Endothelial cell of umbilical vein (primary cell): Measurements from ENCODE around the gene IL6ST. TPM values are rescaled to one million over a fixed set of nuclear protein-coding genes. Genes with fewer than 3 reads are reported as not detected.

Experiments
- BruUV-seq: library from RNA; stranded (reverse); fragments of 400-500 nt; replicated peaks from 2 replicates; lab custom pipeline; 2021; lab: Mats Ljungman, UMichigan
- CTCF ChIA-PET: fragments of 300-600, 350-600 bp; sonication (Branson Sonifier 250); formaldehyde crosslinking; loops from one replicate; lab custom pipeline; 2021; ENCODE audit warnings: antibody characterized with exemption, inconsistent platforms; lab: Charles Lee
- POLR2A ChIA-PET: fragments of 300-600, 350-600 bp; sonication (Branson Sonifier 250); formaldehyde crosslinking; loops from one replicate; lab custom pipeline; 2021; ENCODE audit warnings: antibody characterized with exemption, inconsistent platforms; lab: Charles Lee
- DNase-seq: peaks from one replicate; pipeline ENCODE4 v3.0.0-alpha.2; 2011; ENCODE audit warnings: low read depth, low spot score
- FAIRE-seq: peaks from 2 replicates; lab custom pipeline; 2011; peaks lifted over from hg19 to GRCh38; lab: Jason Lieb, UNC
- H2AFZ ChIP-seq: 2 replicates; pipeline ENCODE4 v1.6.0; 2012; ENCODE audit warnings: low read depth, low read length, control low read depth, inconsistent platforms
- H3K27ac ChIP-seq: 2 replicates; pipeline ENCODE4 v1.5.1; 2011; ENCODE audit warnings: low read depth, mild to moderate bottlenecking, control low read depth, low read length, moderate library complexity; ENCODE audit not compliant: insufficient read depth
- H3K27me3 ChIP-seq, 2 experiments: 2 replicates each; pipeline versions ENCODE4 v1.6.0 to v1.6.1; 2011; ENCODE audit warnings: low read length in 2 of 2, mixed read lengths in 1 of 2; ENCODE audit not compliant: control insufficient read depth in 2 of 2, insufficient read depth in 2 of 2
- H3K36me3 ChIP-seq, 2 experiments: 2 replicates in 1 of 2; 3 replicates in 1 of 2; pipeline ENCODE4 v1.5.1; 2011; ENCODE audit warnings: low read length in 2 of 2, mild to moderate bottlenecking in 1 of 2, moderate library complexity in 1 of 2; ENCODE audit not compliant: control insufficient read depth in 2 of 2, insufficient read depth in 2 of 2; ENCODE audit errors: extremely low read depth in 1 of 2
- H3K4me1 ChIP-seq: 3 replicates; pipeline ENCODE4 v1.5.1; 2011; ENCODE audit warnings: mild to moderate bottlenecking, low read length; ENCODE audit not compliant: control insufficient read depth, insufficient read depth; ENCODE audit errors: extremely low read depth
- H3K4me2 ChIP-seq: 2 replicates; pipeline ENCODE4 v1.6.1; 2011; ENCODE audit warnings: low read length, control low read depth, mixed read lengths; ENCODE audit not compliant: insufficient read depth
- H3K4me3 ChIP-seq, 3 experiments: fragments of 200-600 bp in 1 of 3; sonication (generic), shearing (Covaris generic) in 1 of 3; replicated peaks in 1 of 3; 2 replicates each; pipeline ENCODE4 v1.5.1; 2011 to 2016; ENCODE audit warnings: control low read depth in 3 of 3, low read length in 3 of 3, mild to moderate bottlenecking in 2 of 3, inconsistent platforms in 1 of 3, low read depth in 1 of 3, moderate library complexity in 1 of 3; ENCODE audit not compliant: insufficient read depth in 1 of 3
- H3K79me2 ChIP-seq: 2 replicates; pipeline ENCODE4 v1.6.0; 2012; ENCODE audit warnings: low read length, inconsistent platforms; ENCODE audit not compliant: control insufficient read depth, insufficient read depth
- H3K9ac ChIP-seq: replicated peaks from 2 replicates; pipeline ENCODE3; 2011; ENCODE audit warnings: low read length, control low read depth; ENCODE audit not compliant: insufficient read depth; ENCODE audit errors: extremely low read depth
- H3K9me1 ChIP-seq: replicated peaks from 3 replicates; pipeline ENCODE4 v1.6.0; 2011; ENCODE audit warnings: mild to moderate bottlenecking, low read length; ENCODE audit not compliant: control insufficient read depth, insufficient read depth; ENCODE audit errors: extremely low read depth
- H3K9me3 ChIP-seq: replicated peaks from 2 replicates; pipeline ENCODE4 v1.5.1; 2012; ENCODE audit warnings: low read length, inconsistent platforms; ENCODE audit not compliant: control insufficient read depth, insufficient read depth
- H4K20me1 ChIP-seq: replicated peaks from 2 replicates; pipeline ENCODE3; 2011; ENCODE audit warnings: mild to moderate bottlenecking, low read length; ENCODE audit not compliant: control insufficient read depth, insufficient read depth; ENCODE audit errors: extremely low read depth
- CTCF ChIP-seq, 2 donors: IDR thresholded peaks; 1 replicate in 1 of 2; 2 replicates in 1 of 2; pipeline ENCODE4 v1.5.1; 2011; ENCODE audit warnings: low read length in 2 of 2, mild to moderate bottlenecking in 2 of 2, moderate library complexity in 2 of 2, control low read depth in 1 of 2, inconsistent platforms in 1 of 2, low read depth in 1 of 2; ENCODE audit not compliant: insufficient read depth in 1 of 2; ENCODE audit errors: extremely low read depth in 1 of 2
- EZH2 ChIP-seq: IDR thresholded peaks from 2 replicates; pipeline ENCODE4 v1.6.1; 2012; ENCODE audit warnings: borderline replicate concordance, low read depth, mild to moderate bottlenecking, moderate library complexity, low read length, inconsistent platforms; ENCODE audit not compliant: severe bottlenecking
- FOS ChIP-seq: IDR thresholded peaks from 2 replicates; pipeline ENCODE4 v1.6.1; 2011; ENCODE audit warnings: mild to moderate bottlenecking, low read length, moderate library complexity, borderline replicate concordance; ENCODE audit not compliant: insufficient read depth
- GATA2 ChIP-seq: IDR thresholded peaks from 2 replicates; pipeline ENCODE4 v1.7.0; 2011; ENCODE audit warnings: low read depth, mild to moderate bottlenecking, moderate library complexity, mixed read lengths, low read length; ENCODE audit not compliant: insufficient read length, insufficient read depth
- JUN ChIP-seq: IDR thresholded peaks from 2 replicates; pipeline ENCODE4 v1.6.1; 2011; ENCODE audit warnings: borderline replicate concordance, low read depth; ENCODE audit not compliant: insufficient read length, insufficient read depth
- MAX ChIP-seq: IDR thresholded peaks from 2 replicates; pipeline ENCODE4 v1.6.1; 2011; ENCODE audit not compliant: insufficient read depth, insufficient read length
- MYC ChIP-seq: IDR thresholded peaks from one replicate; pipeline ENCODE4 v1.6.1; 2011; ENCODE audit warnings: mild to moderate bottlenecking, low read depth, low read length
- POLR2A ChIP-seq: IDR thresholded peaks from 2 replicates; pipeline ENCODE4 v1.6.1; 2012; ENCODE audit warnings: low read depth, mild to moderate bottlenecking, control low read depth, low read length
- POLR2AphosphoS5 ChIP-seq: IDR thresholded peaks from 2 replicates; pipeline ENCODE4 v1.6.1; 2012; ENCODE audit warnings: low read depth, mild to moderate bottlenecking, control low read depth, low read length, moderate library complexity; ENCODE audit not compliant: insufficient read depth
- dilution Hi-C: fragments of 300-500 bp; cut with MboI; formaldehyde crosslinking; loops from one replicate; pipeline ENCODE4 v1.15.0; 2019; ENCODE audit warnings: low sequenced_read_pairs; ENCODE audit not compliant: extremely low pct_ligation_motif_present
- intact Hi-C: fragments of 100-400 bp; cut with micrococcal nuclease; formaldehyde crosslinking; loops from one replicate; pipeline ENCODE4 v1.10.0; 2022
- polyA plus RNA-seq, 4 experiments: library from polyadenylated mRNA; depleted of rRNA in 3 of 4; stranded (reverse) in 3 of 4; unstranded in 1 of 4; fragments of >200 nt; gene quantifications; 2 replicates each; pipeline versions ENCODE4 v1.2.1 to v1.2.3, GENCODE V29; 2011 to 2012; ENCODE audit warnings: missing spikeins in 1 of 4
- total RNA-seq: library from RNA; stranded (reverse); gene quantifications from 2 replicates; pipeline ENCODE4 v1.2.3, GENCODE V29; 2021

The IL6ST gene
- total and polyA plus RNA-seq, 2 donors (not counting 3 experiments of a cell fraction or from before 2014, with no cell fraction given): 135 to 345 TPM

GRCh38 chr5:55914971-55915370 lies 79.8 kb downstream of the IL6ST start:
- DNase-seq (no peak), FAIRE-seq (no peak)
- dilution Hi-C loops (no loop called here), intact Hi-C loops (no loop called here)
- Histone ChIP-seq H3K9ac (no peak overlapping the region), H3K27me3 (no peaks in the 10 kb centered on the region), H3K79me2 (no peaks in the 10 kb centered on the region), H3K36me3 (no peaks in the 10 kb centered on the region), H3K9me3 (no peaks in the 10 kb centered on the region), H4K20me1 (no peaks in the 10 kb centered on the region), H3K27ac (no peak overlapping the region), H3K9me1 (no peaks in the 10 kb centered on the region), H3K4me3 (no peak overlapping the region), H2AFZ (no peak overlapping the region), H3K4me2 (no peak overlapping the region), H3K4me1 (no peaks in the 10 kb centered on the region)
- ChIA-PET CTCF (no interaction called here), POLR2A (no interaction called here)
- TF ChIP-seq FOS (no peak), CTCF (IDR thresholded peaks at IDR 0.05; ENCODE audit: extremely low read depth in 1 of 2, insufficient read depth in 1 of 2, low read depth in 1 of 2, low read length in 2 of 2) (no peak), JUN (no peak), POLR2A (no peak), GATA2 (no peak), MYC (no peak), POLR2AphosphoS5 (no peak), EZH2 (no peak), MAX (no peak)
- BruUV-seq: no TSS peak
